Skin of body (tissue), 2 donors: ENCODE measurements around the gene USP10. TPM values are rescaled to one million over a fixed set of nuclear protein-coding genes. Genes with fewer than 3 reads are reported as not detected.

Experiments used
- DNase-seq: peaks from one replicate; lab custom pipeline; 2025; lab: John Stamatoyannopoulos, UW
- total RNA-seq: library from RNA; depleted of rRNA; stranded (reverse); fragments of >200 nt; gene quantifications from one replicate; pipeline ENCODE4 v1.2.3, GENCODE V29; 2014

USP10 gene, protein sequence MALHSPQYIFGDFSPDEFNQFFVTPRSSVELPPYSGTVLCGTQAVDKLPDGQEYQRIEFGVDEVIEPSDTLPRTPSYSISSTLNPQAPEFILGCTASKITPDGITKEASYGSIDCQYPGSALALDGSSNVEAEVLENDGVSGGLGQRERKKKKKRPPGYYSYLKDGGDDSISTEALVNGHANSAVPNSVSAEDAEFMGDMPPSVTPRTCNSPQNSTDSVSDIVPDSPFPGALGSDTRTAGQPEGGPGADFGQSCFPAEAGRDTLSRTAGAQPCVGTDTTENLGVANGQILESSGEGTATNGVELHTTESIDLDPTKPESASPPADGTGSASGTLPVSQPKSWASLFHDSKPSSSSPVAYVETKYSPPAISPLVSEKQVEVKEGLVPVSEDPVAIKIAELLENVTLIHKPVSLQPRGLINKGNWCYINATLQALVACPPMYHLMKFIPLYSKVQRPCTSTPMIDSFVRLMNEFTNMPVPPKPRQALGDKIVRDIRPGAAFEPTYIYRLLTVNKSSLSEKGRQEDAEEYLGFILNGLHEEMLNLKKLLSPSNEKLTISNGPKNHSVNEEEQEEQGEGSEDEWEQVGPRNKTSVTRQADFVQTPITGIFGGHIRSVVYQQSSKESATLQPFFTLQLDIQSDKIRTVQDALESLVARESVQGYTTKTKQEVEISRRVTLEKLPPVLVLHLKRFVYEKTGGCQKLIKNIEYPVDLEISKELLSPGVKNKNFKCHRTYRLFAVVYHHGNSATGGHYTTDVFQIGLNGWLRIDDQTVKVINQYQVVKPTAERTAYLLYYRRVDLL
- 43.6 TPM for total RNA-seq

DNA sequence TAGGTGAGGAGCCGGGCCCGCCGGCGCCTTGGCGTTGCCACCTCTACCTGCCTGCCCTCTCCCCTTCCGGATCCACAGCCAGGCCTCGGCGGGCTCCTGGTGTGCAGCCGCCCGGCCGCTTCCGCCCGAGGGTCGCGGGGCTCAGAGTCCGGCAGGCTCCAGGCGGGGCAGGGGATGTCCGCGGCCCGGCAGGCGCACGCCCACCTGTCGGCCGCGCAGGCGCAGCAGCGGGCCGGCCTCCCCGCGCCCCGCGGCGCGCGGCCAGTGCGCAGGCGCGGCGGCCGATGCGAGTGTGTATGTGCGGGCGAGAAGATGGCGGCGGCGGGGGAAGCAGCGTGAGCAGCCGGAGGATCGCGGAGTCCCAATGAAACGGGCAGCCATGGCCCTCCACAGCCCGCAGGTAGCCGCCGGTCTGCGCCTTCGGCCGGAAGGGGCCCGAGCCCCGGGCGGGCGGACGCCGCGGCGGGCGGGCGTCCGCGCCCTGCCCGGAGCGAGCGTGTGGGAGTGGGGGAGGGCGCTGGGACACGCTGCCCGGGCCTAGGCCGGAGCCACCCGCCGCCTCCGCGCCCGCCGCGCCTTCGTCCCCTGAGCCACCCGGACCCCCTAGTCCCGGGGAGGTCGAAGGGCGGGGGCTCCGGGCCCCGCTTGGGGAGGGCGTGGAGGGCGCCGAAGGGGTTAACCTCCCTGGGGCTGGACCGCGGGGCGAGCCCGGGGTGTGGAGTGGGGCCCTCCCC, at the start of gene USP10:
TSS of gene USP10 (plus strand) at position 289 of the 734 bp plus-strand sequence. CDS start at position 380, 91 bp downstream.
- peak; percentile 12 for DNase-seq

GRCh38 chr16:84650062-84650991, 49.5 kb upstream of the USP10 start:
- no peak for DNase-seq

DNA sequence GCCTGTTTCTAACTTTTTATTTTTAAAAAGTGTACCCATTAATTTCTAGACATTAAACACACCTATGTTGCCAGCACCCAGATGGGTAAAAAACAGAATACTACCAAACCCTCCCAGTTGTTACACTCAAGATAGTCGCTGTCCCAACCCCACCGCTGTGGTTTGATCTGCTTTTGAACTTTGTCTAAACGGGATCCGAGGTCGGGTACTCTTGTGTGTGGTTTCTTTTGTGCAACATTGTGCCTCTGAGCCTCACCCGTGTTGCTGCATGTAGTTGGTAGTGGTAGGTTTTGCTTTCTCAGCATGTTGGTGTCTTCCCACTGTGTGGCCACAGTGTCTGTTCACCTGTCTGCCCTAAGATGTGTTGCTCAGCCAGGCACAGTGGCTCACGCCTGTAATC, 47.2 kb upstream of the USP10 start:
- no peak for DNase-seq

GRCh38 chr16:84654238-84654637, 45.6 kb upstream of the USP10 start:
- no peak for DNase-seq

GRCh38 chr16:84654998-84655397, 44.8 kb upstream of the USP10 start:
- DNase-seq, result no peak

- DNase-seq, result no peak
Measured at GRCh38 chr16:84656649-84657048, 43.2 kb upstream of the USP10 start.

DNA sequence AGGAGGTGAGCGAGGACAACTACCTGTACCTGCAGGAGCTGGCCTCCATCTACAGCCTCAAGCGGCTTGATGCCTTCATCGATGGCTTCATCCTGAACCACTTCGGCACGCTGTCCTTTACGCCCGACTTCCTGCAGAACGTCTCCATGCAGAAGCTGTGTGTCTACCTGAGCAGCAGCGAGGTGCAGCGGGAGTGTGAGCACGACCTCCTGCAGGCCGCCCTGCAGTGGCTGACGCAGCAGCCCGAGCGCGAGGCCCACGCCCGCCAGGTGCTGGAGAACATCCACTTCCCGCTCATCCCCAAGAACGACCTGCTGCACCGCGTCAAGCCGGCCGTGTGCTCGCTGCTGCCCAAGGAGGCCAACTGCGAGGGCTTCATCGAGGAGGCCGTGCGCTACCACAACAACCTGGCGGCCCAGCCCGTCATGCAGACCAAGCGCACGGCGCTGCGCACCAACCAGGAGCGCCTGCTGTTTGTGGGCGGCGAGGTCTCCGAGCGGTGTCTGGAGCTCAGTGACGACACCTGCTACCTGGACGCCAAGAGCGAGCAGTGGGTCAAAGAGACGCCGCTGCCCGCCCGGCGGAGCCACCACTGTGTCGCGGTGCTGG, 42.5 kb upstream of the USP10 start:
- DNase-seq, result no peak

DNA sequence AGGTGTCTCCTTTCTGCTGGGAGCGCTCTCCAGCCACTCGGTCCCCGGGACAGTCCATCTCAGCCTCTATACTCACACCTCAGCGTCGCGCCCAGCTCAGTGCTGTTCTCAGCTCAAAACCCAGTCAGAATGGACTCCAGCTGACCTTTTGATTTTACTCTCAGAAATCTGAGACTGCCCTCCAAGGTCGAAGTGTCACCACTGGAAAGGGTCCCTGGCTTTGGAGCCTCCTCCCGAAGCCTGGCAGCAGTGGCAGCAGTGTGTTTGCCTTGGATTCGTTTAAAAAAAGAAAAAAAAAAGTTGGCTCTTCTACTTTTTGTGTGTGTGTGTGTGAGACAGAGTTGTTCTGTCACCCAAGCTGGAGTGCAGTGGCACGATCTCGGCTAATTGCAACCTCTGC, 41.1 kb upstream of the USP10 start:
- DNase-seq, result no peak

DNA sequence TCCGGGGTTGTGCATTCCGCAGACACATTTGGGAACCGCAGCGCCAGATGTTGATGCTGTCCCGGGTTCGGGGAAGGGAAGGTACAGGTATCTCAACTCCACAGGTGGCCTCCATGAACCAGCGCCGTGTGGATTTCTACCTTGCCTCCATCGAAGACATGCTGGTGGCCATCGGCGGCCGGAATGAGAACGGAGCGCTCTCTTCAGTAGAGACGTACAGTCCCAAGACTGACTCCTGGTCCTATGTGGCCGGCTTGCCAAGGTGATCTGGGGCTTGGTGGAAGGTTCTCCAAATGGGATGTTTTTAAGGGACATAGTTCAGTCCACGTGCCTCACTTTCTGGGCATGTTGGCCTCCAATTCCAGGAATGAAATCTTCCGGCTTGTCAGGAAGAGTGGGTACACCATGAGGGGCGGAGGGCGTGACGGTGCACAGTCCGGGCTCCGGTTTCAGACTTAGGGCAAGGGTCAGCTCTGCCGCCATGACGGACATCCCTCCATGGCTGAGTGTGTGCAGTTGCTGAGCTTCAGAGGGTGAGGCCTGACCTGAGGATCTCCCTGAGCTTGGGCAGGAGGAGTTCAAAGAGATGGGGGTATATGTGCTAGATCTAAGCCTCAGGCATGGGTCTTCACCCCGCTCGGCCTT, 40.0 kb upstream of the USP10 start:
- DNase-seq, result no peak

GRCh38 chr16:84660973-84661372, 38.8 kb upstream of the USP10 start:
- DNase-seq, result no peak

DNA sequence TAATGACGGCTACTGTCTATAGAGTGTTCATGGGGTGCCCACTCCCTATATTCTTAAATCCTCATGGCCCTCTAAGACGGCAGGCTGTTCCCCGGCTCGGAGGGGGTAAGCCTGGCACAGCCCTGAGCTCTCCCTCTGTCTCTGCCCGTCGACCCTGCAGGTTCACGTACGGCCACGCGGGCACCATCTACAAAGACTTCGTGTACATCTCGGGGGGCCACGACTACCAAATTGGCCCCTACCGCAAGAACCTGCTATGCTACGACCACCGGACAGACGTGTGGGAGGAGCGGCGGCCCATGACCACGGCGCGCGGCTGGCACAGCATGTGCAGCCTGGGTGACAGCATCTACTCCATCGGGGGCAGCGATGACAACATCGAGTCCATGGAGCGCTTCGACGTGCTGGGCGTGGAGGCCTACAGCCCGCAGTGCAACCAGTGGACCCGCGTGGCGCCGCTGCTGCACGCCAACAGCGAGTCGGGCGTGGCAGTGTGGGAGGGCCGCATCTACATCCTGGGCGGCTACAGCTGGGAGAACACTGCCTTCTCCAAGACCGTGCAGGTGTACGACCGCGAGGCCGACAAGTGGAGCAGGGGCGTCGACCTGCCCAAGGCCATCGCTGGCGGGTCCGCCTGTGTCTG, 38.3 kb upstream of the USP10 start:
- no peak for DNase-seq

- DNase-seq, result no peak
Measured at GRCh38 chr16:84662471-84662870, 37.3 kb upstream of the USP10 start.

GRCh38 chr16:84663433-84664101, 36.2 kb upstream of the USP10 start:
- no peak for DNase-seq

DNA sequence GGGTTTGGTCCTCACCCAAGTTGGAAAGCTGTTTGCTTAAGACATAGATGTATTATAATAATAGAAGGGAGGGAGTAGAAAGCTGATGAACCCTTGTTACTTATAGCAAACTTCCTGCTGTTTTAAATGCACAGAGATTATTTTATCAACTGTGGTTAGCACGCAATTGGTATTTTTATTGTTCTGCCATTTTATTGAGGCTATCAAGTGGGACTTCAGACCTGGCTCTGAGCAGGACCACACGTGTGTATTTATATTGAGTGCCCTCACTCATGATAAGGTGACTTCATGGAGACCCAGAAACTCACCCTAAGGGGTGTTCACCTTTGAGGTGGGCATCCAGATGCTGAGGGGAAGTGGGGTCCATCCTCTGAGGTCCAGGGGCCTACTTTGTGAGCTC, 34.4 kb upstream of the USP10 start:
- no peak for DNase-seq

- no peak for DNase-seq
Measured at GRCh38 chr16:84665843-84666242, 34.0 kb upstream of the USP10 start.

- DNase-seq, result peak; percentile 19
Measured at GRCh38 chr16:84667600-84668309, 32.0 kb upstream of the USP10 start.

DNA sequence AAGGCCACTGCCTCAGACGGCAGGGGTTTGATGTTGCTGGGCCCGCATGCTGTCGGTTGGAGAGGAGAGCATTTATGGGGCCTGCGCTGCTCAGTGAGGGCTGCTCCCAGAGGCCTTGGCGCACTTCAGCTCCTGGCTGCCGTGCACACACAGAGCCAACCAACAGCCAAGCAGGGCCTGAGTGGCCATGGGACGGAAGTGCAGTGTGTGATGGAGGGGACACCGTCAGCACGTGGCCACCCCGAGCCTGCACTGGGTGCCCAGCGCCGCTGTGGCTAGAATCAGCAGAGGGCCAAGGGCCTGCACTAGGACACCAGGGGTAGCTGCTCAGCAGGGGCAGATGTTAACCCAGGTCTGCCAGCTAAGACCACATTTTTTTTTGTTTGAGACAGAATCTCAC, 29.7 kb upstream of the USP10 start:
- DNase-seq, result no peak
